ENCODE data around the gene PRTN3.
"Not testable (repeated sequence)": the region's sequence is repeated elsewhere in the genome, so short reads cannot be mapped to it uniquely, and the experiment has no call there.

PRTN3 gene

DNA sequence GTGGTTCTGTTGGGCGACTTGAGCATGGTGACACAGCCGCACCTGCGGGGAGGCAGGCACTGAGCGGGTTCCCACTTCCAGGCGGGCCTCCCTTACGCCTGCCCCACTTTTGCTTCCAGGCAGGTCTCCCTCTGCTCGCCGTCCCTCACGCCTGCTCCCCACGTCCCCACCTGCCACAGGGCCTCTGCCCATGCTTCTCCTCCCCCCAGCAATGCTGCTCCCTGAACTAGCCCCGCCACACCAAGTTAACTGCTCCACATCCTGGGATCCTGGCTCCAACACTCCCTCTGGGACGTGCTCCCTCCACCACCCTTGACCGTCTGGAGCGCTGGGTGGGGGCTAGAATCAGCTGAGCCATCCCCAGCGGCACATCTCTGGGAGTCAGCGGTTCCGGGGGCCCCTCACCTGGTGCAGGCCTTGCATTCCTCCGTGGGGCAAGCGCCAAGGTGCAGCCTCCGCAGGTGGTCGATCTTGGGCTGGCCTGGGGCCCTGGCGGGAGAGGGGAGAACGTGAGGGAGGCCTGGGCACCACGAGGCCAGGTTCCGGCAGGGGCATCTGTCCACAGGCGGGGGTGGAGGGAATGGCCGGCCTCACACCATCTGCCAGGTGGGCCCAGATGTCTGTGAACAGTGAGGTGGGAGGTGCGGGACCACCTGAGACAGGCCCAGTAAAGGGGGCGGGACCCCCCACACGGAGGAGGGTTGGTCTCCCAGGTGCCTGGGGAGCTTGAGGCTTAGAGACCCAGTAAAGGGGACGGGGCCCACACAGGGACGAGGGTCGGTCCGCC is 27.9 kb downstream of the PRTN3 start:
- no peak for DNase-seq

DNA sequence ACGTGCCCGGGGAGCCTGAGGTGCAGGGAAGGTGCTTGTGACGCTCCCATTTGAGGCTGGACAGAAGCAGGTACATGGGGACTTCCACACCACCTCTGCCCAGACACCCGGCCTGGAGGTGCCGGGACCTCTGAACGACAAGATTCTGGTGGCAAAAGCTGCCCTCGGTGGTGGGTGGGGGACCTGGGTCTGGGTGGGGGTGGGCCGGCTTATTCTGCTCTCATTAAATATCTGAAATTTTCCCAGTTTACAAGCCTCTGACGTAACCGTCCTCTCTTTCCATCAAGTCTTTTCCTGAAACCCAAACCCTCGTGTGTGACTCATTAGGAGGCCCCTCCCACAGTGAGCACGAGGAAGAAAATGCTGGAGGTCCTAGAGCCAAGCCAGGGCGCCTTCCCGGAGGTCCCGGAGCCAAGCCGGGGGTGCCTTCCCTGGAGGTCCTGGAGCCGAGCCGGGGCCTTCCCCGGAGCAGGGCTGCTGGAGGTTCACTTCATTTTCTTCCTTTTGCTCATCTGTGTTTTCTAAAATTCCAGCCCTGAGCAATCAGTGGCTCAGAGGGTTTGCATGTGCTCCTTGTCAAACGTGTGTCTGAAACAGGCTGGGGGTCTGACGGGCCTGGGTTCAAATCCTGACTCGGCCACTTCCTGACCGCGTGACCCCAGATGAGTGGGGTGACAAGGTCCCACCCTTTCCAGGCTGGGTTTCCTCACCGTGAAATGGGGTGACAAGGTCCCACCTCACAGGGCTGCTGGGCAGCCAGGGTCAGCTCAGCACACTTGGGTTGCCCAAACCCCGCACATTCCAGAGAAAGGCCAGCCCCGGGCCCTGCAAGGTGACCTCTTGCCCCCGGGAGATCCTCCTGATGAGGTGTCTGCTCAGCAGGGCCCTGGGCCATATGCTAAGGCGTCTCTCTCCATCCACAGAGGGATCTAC is 28.7 kb downstream of the PRTN3 start:
- DNase-seq, result no peak

DNA sequence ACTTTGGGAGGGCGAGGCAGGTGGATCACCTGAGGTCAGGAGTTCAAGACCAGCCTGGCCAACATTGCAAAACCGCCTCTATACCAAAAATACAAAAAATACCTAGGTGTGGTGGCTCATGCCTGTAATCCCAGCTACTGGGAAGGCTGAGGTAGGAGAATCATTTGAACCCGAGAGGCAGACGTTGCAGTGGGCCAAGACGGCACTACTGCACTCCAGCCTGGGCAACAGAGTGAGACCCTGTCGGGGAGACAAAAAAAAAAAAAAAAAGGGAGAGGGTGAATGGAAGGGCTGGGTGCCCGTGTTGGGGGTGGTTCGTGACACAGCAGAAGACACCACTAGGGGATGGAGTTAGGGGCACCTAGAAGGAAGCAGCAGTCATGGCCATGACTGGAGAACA is 29.5 kb downstream of the PRTN3 start:
- no peak for DNase-seq

DNA sequence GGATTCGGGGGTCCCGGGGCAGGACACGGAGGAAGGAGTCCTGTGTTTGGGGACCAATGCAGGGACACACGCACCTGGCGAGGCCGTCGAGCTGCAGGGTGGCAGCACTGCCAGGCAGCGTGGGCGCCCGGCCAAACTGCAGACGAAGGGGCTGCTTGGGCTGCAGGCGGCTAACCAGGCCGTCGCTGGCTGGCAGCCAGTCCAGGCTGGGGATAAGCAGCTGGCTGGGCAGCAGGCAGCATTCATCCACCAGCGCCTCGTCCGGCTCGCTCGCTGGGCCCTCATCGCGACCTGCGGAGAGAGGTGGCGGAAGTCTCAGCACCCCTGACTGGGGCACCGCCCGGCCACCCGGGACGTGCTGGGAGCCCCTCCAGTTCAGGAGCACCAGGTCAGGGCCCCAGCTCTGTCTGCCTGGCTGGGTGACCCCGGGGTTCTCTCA is 30.2 kb downstream of the PRTN3 start:
- DNase-seq, result no peak

DNA sequence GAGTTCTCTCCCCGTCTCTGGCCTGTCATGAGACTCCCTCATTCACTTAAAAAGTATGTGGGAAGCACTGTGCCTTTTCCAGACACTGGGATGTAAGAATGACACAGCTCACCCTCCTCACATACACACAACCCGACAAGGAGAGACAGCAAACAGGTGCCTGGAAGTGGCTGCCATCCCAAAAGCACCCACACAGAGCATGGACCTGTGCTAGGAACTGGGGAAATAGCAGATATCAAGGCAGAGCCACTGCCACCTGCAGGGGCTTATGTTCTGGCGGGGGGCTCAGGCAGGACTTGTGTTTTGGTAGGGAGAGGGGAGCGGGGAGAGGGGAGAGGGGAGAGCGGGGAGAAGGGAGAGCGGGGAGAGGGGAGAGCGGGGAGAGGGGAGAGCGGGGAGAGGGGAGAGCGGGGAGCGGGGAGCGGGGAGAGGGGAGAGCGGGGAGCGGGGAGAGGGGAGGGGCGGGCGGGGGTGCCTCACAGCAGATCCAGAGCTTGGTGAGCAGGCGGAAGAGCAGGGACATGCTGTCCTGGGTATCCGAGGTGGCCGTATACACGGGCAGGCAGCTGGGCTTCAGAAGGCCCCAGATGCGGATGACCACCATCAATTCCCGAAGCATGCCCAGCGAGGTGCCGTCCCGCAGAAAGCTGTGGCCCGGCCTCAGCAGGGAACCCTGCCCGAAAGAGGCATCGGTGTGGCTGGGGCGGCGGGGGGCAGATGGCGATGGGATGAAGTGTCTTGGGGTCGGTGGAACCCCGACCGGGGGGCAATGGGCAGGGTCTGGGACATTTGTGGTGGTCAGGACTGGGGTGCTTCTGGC is 30.9 kb downstream of the PRTN3 start:
- no peak for DNase-seq

DNA sequence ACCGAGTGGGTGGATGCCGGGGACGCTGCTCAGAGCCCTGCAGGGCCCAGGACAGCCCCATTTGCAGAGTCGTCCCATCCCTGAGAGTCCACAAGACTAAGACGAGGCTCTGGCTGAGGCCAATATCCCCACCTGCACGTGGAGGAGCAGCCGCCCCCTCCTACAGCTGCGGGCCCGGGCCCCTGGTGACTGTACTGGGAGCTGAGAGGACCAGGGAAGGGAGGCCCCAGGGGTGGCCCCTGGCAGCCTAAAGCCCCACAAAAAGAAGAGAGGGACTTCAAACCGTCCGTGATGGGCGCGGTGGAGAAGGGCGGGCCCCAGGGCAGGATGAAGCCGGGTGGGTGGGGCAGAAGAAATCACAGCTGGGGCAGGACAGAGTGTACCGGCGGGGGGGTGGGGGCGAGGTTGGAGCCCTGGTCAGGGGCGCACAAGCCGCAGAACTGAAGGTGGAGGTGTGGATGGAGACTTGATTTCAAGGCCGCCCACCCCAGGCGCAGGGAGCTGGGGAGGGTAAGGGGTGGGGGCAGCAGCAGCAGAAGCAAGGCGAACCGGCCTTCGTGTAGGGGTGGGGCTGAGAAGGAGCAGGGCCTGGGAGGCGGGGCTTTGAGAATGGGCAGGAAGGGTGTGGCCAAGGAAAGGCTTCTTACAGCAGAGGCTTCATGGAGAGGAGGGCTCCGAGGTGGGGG is 31.6 kb downstream of the PRTN3 start:
- peak; percentile 90 for DNase-seq

DNA sequence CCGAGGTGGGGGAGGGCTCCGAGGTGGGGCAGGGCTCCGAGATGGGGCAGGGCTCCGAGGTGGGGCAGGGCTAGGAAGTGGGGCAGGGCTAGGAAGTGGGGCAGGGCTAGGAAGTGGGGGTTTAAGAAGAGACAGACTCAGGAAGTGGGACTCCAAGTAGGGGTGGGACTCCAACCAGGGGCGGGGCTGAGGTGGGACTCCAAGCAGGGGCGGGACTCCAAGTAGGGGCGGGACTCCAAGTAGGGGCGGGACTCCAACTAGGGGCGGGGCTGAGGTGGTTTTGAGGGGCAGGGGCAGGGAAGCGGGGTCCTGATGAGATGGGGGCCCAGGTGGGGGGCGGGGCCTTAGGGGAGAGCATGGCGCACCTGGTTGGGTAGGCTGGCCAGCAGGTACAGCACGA is 32.3 kb downstream of the PRTN3 start:
- peak; percentile 91 for DNase-seq

DNA sequence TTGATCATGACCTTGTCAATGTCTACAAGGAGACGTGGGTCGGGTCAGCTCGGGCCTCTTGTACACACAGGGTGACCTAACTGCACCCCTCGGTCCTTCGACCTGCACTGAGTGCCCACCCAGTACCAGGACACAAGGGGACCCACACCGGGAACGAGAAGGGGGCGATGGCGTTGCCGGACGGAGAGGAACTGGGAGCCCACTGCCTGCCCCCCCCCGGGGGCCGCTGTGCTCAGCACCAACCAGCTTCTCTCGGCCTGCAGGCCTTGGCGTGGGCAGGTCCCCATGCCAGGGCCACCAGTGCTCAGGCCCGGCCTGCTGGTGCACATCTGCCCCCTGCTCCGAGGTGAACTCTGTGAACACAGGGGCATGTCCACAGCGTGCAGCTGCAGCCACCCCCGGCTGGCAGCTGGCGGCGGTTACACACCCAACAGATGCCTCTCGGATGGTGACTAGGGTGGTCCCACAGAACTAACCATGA is 32.8 kb downstream of the PRTN3 start:
- DNase-seq, result no peak

DNA sequence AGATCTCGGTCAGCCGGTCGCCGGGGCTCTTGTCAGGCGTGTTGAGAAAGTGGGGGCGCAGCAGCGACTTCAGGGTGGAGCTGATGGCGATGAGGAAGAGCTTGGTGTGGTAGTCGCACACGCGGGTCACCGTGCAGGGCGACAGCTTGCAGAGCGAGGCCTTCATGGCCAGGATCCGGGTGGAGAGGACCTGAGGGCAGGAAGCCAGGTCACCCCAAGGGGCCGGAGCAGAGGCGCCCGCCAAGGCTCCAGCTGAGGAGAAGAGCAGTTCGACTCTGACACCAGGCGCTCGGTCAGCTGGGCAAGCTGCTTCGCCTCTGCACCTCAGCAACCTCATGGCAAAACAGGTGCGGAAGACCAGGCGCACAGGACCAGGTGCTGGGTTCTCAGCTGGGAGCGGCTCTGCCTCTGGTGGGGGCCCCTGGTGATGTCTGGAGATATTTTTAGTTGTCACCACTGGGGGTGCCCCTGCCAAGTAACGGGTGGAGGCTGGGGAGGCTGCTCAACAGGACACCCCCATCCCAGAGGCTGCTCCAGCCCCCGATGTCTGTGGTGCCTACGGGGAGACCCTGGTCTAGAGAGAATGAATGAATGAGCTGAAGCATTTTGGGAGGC is 34.6 kb downstream of the PRTN3 start:
- DNase-seq, result no peak

DNA sequence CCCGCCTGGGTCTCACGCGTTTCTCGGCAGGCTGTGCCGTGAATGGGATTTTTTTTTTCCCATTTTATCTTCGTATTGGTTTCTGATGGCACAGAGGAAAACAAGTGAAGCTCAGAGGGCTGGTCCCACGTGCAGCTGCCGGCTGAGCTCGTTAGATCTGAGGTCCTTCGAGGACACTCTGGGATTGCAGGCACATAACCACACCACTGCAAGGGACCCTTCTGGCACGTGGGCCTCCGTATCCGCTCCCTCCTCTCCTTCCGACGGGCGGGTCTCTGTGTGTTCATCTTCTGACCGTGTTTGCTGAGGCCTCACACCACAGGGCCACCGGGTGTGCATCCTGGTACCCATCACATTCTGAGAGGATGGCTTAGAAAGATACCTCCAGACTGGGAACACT is 35.3 kb downstream of the PRTN3 start:
- DNase-seq, result no peak

DNA sequence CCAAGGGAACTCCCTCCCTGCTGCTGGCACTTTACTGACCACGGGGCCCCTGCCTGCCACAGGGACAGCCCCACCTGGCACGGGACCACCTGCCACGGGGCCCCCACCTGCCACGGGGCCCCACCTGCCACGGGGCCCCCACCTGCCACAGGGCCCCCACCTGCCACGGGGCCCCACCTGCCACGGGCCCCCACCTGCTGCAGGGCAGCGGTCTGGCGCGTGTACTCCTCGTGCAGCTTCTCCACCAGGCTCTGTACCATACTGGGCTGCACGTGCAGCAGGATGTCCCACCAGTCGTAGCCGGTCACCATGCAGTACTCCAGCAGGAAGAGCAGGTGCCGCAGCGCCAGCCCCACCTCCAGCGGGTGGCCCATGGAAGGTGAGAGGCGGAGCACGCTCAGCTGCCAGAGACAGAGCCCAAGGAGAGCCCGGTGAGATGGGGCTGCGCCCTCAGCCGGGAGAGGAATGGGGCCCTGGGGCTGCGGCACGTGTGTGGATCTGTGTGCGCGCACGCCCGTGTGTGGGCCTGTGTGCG is 36.0 kb downstream of the PRTN3 start:
- DNase-seq, result no peak

DNA sequence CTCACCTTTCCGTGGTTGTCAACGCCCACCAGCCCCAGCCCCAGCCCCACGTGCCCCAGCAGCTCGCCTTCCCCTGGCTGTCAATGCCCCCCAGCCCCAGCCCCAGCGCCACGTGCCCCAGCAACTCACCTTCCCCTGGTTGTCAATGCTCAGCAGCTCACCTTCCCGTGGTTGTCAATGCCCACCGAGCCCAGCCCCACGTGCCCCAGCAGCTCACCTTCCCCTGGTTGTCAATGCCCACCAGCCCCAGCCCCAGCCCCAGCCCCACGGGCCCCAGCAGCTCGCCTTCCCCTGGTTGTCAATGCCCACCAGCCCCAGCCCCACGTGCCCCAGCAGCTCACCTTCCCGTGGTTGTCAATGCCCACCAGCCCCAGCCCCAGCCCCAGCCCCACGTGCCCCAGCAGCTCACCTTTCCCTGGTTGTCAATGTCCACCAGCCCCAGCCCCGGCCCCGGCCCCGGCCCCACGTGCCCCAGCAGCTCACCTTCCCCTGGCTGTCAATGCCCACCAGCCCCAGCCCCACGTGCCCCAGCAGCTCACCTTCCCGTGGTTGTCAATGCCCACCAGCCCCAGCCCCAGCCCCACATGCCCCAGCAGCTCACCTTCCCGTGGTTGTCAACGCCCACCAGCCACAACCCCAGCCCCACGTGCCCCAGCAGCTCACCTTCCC is 37.3 kb downstream of the PRTN3 start:
- DNase-seq, result not testable (repeated sequence)

DNA sequence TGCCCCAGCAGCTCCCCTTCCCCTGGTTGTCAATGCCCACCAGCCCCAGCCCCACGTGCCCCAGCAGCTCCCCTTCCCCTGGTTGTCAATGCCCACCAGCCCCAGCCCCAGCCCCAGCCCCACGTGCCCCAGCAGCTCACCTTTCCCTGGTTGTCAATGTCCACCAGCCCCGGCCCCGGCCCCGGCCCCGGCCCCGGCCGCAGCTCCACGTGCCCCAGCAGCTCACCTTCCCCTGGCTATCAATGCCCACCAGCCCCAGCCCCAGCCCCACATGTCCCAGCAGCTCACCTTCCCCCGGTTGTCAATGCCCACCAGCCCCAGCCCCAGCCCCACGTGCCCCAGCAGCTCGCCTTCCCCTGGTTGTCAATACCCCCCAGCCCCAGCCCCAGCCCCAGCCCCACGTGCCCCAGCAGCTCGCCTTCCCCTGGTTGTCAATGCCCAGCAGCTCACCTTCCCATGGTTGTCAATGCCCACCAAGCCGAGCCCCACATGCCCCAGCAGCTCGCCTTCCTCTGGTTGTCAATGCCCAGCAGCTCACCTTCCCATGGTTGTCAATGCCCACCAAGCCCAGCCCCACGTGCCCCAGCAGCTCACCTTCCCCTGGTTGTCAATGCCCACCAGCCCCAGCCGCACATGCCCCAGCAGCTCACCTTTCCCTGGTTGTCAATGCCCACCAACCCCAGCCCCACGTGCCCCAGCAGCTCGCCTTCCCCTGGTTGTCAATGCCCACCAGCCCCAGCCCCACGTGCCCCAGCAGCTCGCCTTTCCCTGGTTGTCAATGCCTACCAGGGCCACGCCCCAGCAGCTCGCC is 38.2 kb downstream of the PRTN3 start:
- DNase-seq, result not testable (repeated sequence)

DNA sequence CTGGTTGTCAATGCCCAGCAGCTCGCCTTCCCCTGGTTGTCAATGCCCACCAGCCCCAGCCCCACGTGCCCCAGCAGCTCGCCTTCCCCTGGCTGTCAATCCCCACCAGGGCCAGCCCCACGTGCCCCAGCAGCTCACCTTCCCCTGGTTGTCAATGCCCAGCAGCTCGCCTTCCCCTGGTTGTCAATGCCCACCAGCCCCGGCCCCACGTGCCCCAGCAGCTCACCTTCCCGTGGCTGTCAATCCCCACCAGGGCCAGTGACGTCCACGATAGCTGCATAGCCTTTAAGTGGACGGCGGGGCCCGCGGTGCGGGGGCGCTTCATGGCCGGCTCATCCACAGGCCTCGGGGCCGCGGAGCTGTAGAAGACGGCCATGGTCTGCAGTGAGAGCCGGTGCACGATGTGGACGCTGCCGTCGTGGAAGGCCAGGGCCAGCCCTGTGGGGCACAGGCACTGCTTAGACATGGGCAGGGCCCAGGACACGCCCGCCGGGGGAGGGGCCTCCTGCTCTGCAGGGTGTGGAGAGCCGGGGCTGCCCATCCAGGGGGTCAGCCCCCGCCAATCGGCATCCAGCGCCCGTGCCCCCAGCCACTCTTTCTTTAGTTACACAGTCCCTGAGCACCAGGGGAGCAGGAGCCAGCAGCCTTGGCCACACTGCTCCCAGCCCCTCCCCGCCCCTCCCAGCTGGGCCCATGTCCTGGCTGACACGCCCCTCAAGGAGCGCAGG is 39.1 kb downstream of the PRTN3 start:
- DNase-seq, result no peak

DNA sequence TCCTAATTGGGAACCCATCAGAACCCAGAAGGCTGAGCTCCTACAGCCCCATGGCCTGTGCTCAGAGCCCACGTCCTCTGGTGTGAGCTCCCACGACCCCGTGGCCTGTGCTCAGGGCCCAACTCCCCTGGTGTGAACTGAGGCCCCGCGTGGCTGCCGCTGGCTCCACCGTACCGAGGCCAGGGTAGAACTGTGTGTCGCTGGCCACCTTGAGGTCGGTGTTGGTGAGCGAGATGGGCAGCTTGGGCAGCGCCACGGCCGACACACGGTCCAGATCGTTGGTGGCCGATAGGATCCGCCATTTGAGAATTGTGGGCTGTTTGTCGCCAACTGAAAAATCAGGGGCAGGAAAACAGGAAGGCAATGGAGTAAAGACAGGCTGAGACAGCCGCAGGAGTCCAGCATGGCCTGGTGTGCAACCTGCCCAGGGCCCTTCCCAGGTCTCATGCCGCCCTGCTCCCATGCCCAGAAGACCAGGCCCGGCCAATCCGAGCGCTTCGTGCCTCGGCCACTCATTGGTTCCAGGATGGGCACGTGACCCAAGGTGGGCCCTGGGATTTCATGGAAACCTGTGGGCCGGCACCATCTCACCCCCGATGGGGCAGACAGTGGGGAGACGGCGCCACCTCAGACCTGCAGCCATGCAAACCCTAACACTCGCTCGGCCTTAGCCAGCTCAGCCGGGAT is 40.7 kb downstream of the PRTN3 start:
- no peak for DNase-seq

DNA sequence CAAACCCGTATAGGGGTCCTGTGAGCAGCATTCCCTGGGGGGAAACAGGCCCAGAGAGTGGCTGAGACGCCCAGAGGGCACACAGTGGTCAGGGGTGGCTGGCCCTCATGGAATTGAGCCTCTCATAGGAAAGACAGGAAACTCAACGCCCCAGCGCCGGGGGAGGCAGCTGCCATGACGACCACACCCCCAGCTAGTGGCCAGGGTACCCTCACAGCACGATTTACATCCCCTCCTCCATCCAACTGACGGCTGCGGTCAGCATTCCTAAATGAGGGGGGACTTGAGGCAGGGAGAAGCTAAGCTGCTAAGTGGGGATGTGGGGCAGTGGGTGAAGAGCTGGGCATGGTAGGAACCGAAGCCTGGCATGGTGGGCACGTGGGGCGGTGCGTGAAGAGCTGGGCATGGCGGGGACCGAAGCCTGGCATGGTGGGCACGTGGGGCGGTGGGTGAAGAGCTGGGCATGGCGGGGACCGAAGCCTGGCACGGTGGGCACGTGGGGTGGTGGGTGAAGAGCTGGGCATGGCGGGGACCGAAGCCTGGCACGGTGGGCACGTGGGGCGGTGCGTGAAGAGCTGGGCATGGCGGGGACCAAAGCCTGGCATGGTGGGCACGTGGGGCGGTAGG is 42.2 kb downstream of the PRTN3 start:
- DNase-seq, result no peak

DNA sequence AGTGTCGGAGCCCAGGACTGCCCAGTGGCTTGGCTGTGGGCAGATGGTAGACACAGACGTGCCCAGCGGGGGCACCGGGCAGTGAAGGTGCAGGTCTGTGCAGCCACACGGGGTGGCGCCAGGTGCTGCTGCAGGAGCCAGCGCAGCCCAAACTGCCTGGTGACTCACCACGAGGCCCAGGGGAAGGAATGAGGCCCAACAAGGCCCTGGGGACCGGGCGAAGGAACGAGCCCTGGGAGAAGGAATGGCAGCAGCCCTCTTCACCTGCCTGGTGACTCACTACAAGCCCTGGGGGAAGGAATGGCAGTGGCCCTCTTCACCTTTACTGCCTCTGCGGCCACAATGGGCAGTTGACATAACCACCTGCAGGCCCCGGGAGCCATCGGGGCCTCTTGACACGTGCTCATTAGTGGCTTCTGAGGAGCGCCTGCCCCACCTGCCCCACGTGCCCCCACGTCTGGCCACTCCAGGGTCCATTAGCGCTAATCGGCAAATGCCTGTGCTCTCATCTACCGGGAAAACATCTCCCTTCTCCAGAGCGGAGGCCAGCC is 42.9 kb downstream of the PRTN3 start:
- no peak for DNase-seq
